ENCODE measurements around the gene ZDHHC18. TPM values are rescaled to one million over a fixed set of nuclear protein-coding genes. Genes with fewer than 3 reads are reported as not detected.
A peak's percentile ranks its signal among the peaks of the same experiment; 100 is the strongest.

The ZDHHC18 gene
- total RNA-seq, 3 donors from 2014 or later = 22.8 to 30.5 (median 26.9) TPM

- Histone ChIP-seq H3K4me3 (no peak overlapping the region), H3K4me1 (ENCODE audit: low read depth) (peaks cover 27% of the 10 kb centered on the region), H3K36me3 (ENCODE audit: low read depth) (peaks cover 4% of the 10 kb centered on the region), H3K9me3 (no peaks in the 10 kb centered on the region)
- intact Hi-C loops (cut with DNase I, micrococcal nuclease) = loop anchor here in 1 of 2 donors (5.0 kb wide), 1 partner anchor 33 kb away; no protein-coding TSS in a partner anchor
- peak; percentile 93 to 94 (median 93) for DNase-seq
- TF ChIP-seq, protein P1, sequence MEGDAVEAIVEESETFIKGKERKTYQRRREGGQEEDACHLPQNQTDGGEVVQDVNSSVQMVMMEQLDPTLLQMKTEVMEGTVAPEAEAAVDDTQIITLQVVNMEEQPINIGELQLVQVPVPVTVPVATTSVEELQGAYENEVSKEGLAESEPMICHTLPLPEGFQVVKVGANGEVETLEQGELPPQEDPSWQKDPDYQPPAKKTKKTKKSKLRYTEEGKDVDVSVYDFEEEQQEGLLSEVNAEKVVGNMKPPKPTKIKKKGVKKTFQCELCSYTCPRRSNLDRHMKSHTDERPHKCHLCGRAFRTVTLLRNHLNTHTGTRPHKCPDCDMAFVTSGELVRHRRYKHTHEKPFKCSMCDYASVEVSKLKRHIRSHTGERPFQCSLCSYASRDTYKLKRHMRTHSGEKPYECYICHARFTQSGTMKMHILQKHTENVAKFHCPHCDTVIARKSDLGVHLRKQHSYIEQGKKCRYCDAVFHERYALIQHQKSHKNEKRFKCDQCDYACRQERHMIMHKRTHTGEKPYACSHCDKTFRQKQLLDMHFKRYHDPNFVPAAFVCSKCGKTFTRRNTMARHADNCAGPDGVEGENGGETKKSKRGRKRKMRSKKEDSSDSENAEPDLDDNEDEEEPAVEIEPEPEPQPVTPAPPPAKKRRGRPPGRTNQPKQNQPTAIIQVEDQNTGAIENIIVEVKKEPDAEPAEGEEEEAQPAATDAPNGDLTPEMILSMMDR (IDR thresholded peaks at IDR 0.05) = no peak
- ATAC-seq = peak; percentile 90
Measured at GRCh38 chr1:26848941-26849774, 22.7 kb downstream of the ZDHHC18 start.

GRCh38 chr1:26851106-26851684 lies 24.7 kb downstream of the ZDHHC18 start:
- TF ChIP-seq, protein P1 (IDR thresholded peaks at IDR 0.05) = no peak
- peaks cover 27% of the 10 kb centered on the region for H3K4me1 ChIP-seq (ENCODE audit: low read depth)
- H3K36me3 ChIP-seq (ENCODE audit: low read depth) = peaks cover 4% of the 10 kb centered on the region
- H3K4me3 ChIP-seq = no peak overlapping the region
- ATAC-seq (no peak), DNase-seq (no peak)
- no peaks in the 10 kb centered on the region for H3K9me3 ChIP-seq
- intact Hi-C loops (cut with DNase I, micrococcal nuclease) = no loop called here

GRCh38 chr1:26852701-26853100 lies 26.2 kb downstream of the ZDHHC18 start:
- TF ChIP-seq, protein P1 (IDR thresholded peaks at IDR 0.05) = no peak
- intact Hi-C loops (cut with DNase I, micrococcal nuclease) = no loop called here
- peaks cover 4% of the 10 kb centered on the region for H3K36me3 ChIP-seq (ENCODE audit: low read depth)
- no peaks in the 10 kb centered on the region for H3K9me3 ChIP-seq
- ATAC-seq (no peak), DNase-seq (no peak)
- peaks cover 27% of the 10 kb centered on the region for H3K4me1 ChIP-seq (ENCODE audit: low read depth)
- H3K4me3 ChIP-seq = no peak overlapping the region

- Histone ChIP-seq H3K4me1 (ENCODE audit: low read depth) (peaks cover 27% of the 10 kb centered on the region), H3K36me3 (ENCODE audit: low read depth) (peaks cover 4% of the 10 kb centered on the region), H3K9me3 (no peaks in the 10 kb centered on the region), H3K4me3 (no peak overlapping the region)
- ATAC-seq (peak; percentile 67), DNase-seq (peak; percentile 81 to 98 (median 93))
- intact Hi-C loops (cut with DNase I, micrococcal nuclease) = no loop called here
- TF ChIP-seq, protein P1 (IDR thresholded peaks at IDR 0.05) = peak; percentile 60
Measured at GRCh38 chr1:26853156-26853555, 26.7 kb downstream of the ZDHHC18 start.

- TF ChIP-seq, protein P1 (IDR thresholded peaks at IDR 0.05) = no peak
- Histone ChIP-seq H3K4me3 (no peak overlapping the region), H3K9me3 (no peaks in the 10 kb centered on the region), H3K36me3 (ENCODE audit: low read depth) (peaks cover 4% of the 10 kb centered on the region), H3K4me1 (ENCODE audit: low read depth) (peaks cover 24% of the 10 kb centered on the region)
- ATAC-seq (no peak), DNase-seq (no peak)
- intact Hi-C loops (cut with DNase I, micrococcal nuclease) = no loop called here
Measured at GRCh38 chr1:26853600-26853999, 27.1 kb downstream of the ZDHHC18 start.
